Activated CD8-positive, alpha-beta memory T cell treated with anti-CD3 and anti-CD28 coated beads for 24 hours (primary cell): ENCODE results near the gene CHST7.

Experiments
- DNase-seq: peaks from one replicate; pipeline ENCODE4 v3.0.0-alpha.2; 2020

The CHST7 gene

DNA sequence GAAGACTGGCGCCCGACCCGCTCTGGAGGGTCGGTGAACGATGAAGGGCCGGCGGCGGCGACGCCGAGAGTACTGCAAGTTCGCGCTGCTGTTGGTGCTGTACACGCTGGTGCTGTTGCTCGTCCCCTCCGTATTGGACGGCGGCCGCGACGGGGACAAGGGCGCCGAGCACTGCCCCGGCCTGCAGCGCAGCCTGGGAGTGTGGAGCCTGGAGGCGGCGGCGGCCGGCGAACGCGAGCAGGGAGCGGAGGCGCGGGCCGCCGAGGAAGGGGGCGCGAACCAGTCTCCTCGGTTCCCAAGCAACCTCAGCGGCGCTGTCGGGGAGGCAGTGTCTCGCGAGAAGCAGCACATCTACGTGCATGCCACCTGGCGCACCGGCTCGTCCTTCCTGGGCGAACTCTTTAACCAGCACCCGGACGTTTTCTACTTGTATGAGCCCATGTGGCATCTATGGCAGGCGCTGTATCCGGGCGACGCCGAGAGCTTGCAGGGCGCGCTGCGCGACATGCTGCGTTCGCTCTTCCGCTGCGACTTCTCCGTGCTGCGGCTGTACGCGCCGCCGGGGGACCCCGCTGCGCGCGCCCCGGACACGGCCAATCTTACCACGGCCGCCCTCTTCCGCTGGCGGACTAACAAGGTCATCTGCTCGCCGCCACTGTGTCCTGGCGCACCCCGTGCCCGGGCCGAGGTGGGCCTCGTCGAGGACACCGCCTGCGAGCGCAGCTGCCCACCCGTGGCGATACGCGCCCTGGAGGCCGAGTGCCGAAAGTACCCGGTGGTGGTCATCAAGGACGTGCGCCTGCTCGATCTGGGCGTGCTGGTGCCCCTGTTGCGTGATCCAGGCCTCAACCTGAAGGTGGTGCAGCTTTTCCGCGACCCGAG lies 568 bp downstream of the CHST7 start:
- DNase-seq, result peak; percentile 71

DNA sequence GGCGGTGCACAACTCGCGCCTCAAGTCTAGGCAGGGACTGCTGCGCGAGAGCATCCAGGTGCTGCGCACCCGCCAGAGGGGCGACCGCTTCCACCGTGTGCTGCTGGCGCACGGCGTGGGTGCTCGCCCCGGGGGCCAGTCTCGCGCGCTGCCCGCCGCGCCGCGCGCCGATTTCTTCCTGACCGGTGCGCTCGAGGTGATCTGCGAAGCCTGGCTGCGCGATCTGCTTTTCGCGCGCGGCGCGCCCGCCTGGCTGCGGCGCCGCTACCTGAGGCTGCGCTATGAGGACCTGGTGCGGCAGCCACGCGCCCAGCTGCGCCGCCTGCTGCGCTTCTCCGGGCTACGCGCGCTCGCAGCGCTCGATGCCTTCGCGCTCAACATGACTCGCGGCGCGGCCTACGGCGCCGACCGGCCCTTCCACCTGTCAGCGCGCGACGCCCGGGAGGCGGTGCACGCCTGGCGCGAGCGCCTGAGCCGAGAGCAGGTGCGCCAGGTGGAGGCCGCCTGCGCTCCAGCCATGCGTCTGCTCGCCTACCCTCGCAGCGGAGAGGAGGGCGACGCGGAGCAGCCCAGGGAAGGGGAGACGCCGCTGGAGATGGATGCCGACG lies 1.3 kb downstream of the CHST7 start:
- peak; percentile 62 for DNase-seq

- DNase-seq, result no peak
These were observed 2.0 kb downstream of the CHST7 start for GRCh38 chrX:46575586-46575985.

- peak; percentile 54 for DNase-seq
These were observed 2.4 kb downstream of the CHST7 start for GRCh38 chrX:46575991-46576392.

GRCh38 chrX:46576458-46576857 lies 2.9 kb downstream of the CHST7 start:
- DNase-seq, result peak; percentile 21

GRCh38 chrX:46577221-46578005 lies 3.8 kb downstream of the CHST7 start:
- DNase-seq, result no peak

DNA sequence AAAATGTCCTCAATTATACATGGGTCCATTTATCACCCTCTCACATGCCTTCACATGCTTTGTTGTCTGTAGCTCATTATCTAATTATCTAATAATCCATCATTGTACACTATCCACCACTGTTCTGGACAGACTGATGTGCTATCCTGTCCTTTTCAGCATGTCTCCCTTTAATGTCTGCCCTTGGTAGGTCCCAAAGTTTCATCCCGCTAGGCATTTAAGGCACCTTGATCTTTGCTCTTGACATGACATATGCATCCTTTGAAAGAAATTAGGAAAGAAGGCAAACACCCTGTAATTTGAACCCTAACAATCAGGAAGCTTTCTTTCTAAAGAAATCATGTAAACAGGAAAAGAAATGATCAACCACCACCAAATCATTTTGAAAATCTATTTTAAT lies 5.7 kb downstream of the CHST7 start:
- no peak for DNase-seq

DNA sequence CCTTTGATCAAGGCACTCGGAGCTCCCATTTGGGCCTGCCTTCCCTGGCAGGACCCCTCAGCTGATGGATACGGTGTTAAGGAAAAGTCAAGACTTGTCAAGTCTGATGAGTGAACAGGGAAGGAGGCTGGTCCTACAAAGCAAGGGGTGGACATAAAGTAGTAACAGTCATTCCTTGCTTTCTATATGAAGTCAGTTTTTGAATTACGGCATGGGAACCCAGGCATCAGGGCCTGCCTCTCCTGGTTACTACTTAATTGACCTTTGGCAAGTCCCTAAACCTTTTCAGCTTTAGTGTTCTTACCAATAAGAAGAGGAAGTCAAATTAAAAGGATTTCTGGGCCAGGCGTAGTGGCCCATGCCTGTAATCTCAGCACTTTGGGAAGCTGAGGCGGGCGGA lies 7.0 kb downstream of the CHST7 start:
- DNase-seq, result no peak

GRCh38 chrX:46582325-46582724 lies 8.8 kb downstream of the CHST7 start:
- DNase-seq, result no peak

GRCh38 chrX:46582966-46583365 lies 9.4 kb downstream of the CHST7 start:
- DNase-seq, result no peak

DNA sequence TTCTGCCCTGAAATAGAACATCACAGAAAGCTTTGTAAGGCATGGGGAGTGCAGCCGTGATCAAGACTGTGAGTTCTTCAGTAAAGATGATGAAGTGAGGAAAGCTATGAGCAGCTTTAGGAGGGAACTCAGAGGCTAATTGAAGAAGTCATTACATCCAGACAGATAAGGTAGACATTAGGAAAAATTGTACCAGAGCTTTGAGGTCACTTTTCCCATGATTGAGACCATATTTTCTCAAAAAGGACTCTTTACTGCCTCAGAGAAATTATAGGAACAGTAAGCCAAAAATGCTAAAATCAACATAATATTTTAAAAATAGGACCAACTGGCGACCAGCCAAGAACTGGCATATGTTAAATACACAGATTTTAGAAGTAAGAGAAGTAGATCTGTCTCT lies 11.2 kb downstream of the CHST7 start:
- no peak for DNase-seq

DNA sequence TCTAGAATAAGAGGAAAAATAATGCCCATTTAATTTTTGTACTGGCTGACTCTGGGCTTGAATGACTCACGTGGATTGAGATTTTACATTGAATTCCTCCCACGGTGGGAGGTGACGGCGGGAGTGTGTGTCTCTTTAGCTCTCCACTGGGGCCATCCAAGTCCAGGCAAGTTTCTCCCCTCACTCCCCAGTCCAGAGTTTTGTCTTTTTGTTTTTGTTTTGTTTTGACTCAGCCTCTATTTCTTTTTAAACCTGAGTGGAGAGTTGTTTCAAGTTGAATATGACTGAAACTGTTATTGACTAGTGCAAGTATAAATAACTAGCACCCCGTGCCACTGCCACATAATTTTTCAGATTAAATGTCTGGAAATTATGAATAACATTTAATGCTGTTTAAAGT lies 13.6 kb downstream of the CHST7 start:
- DNase-seq, result no peak

DNA sequence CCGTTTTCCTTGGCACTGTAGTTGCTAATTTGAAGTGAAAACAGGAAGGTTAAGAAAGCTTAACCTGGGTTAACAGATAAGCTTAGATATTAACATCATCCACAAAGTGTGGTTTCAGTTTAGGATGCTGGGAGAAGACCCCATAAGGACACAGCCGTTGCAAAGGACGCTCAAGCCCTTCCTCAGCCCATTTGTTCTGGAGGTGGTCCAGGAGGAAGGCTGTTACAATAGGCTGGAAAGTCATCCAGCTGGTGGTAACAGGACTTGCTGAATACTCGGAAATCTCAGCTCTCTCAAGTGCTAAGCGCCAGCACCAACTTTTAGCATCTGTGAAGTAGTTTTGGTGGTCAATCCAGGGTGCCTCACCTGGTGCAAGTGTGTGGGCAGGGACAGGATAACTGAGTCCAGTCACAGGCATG lies 14.2 kb downstream of the CHST7 start:
- no peak for DNase-seq

DNA sequence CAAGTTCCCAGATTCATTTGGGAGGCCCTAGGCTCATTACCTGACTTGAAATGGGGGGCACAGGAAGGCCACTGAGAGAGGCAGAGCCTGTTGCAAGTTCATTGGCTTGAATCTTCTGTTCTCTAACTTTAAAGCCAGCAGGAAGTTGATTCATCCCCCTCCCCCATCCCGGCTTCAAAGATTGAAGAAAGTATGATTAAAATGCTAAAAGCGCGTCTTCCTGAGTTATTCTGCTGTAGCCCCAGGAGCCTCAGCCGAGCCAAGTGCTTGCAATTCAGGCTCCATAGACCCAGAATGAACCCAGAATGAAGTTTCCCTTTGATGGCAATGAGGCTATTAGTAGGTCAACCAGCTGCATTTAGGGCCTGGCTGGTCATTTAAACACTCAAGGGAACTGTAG lies 14.7 kb downstream of the CHST7 start:
- DNase-seq, result peak; percentile 60

DNA sequence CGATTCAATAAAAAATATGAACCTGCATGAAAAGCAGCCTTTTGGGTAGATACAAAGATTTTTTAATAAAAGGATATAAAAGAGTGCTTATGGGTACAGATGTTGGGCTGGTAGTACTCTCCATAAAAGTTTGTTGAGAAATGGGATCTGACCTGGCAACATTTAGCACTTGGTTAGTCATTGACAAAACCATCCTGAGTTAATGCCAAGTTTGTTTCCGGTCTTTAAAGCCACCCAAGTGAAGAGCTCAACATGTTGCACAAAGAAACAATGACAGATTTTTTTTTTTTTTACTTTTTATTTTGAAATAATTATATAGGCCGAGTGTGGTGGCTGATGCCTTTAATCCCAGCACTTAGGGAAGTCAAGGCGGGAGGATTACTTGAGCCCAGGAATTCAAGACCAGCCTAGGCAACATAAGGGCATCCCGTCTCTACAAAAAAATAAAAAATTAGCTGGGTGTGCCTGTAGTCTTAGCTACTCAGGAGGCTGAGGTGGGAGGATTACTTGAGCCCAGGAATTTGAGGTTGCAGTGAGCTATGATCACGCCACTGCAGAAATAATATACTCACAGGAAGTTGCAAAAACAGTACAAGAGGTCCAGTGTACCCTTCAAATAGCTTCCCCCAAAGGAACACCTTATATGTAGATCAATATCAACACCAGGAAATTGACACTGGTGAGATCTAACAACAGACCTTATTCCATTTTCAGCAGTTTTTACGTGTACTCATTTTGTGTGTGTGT lies 16.6 kb downstream of the CHST7 start:
- DNase-seq, result no peak

DNA sequence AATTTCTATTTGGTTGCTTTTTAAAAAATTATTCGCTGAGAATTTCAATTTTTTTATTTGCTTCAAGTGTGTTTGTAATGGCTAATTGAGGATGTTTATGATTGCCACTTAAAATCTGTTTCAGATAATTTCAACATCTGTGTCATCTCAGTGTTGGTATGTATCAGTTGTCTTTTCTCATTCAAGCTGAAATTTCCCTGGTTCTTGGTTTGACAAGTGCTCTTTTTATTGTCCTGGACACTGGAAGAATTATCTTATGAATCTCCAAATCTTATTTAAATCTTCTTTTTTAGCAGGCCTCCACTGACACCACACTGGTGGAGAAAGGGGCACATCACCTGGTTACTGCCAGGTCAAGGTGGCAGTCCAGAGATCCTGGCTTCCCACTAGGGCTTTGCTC lies 21.5 kb downstream of the CHST7 start:
- no peak for DNase-seq

- no peak for DNase-seq
These were observed 23.6 kb downstream of the CHST7 start for GRCh38 chrX:46597208-46597607.

GRCh38 chrX:46597771-46598170 lies 24.2 kb downstream of the CHST7 start:
- no peak for DNase-seq

DNA sequence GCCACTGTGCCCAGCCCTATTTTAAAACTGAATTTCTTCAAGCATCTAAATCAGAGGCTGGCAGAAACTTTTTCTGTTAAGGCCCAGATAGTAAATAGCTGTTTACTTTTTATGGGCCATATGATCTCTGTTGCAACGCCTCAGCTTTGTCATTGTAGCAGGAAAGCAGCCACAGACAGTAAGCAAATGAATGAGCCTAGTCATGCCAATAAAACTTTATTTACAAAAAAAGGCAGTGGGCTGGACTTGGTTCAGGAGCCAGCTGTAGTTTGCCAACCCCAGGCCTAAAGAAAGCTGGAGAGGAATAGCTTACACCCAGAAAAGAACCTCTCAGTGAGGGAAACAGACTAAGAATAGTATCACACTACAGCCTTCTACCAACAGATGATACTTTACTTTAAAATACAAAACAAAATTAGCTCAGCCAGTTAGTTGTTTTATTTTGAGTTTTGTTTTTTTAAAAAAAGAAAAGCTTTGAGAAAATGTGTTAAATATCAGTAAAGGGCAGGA lies 25.5 kb downstream of the CHST7 start:
- no peak for DNase-seq

DNA sequence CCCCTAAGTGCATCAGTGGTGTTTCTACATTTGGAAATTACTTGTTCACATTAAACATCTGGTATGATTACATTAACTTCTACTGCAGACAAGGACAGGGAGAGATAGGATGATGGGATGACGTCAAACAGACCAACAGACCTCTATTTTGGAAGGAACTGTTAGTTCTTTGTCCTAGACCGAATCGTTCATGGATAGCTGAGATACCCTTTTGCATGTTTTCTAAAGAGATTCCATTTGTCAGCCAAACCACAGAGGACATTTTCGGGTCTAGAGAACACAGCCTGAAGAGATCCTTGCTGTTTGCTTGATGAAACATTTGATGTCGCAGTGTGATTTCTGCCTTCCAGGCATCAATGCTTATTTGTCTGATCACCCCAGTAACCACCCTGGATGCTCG lies 27.7 kb downstream of the CHST7 start:
- no peak for DNase-seq

DNA sequence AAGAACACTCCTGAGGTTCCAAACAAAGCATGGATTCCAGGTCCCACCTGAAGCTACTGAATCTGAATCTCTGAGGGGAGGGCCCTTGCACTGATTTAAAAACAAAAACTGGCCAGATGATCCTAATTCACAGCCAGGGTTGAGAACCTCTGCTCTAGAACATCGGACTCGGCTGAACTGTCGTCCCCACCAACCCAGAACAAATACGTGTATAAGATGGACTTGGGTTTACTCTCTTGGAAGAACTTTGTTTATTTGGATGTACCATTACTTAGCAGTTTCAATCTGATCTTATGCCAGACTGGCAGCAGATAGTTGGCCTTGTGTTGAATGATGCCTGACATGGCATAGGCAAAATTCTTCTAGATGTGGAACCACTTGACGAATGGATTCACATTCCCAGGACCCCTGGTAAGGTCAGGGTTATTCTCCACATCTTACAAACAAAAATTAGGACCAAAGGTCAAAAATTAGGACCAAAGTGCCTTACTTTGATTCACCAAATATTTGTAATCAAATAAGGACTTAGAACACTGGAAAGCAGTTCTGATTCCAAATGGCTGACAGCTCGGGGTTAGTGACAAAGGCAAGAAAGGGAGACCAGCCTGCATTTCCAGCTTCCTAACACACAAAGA lies 29.0 kb downstream of the CHST7 start:
- no peak for DNase-seq

- DNase-seq, result no peak
These were observed 34.4 kb downstream of the CHST7 start for GRCh38 chrX:46607916-46608315.
